Activated B cell treated with CpG ODN at 0.5 μM for 24 hours (primary cell): ENCODE data around the gene OSBPL10. TPM values are rescaled to one million over a fixed set of nuclear protein-coding genes. Genes with fewer than 3 reads are reported as not detected.

Source experiments
- ATAC-seq: fragments of 200-7000 bp; cut with Tn5 transposase; one replicate; pipeline ENCODE4 v1.10.0; 2021; ENCODE audit warnings: low read depth, mild to moderate bottlenecking, moderate library complexity
- CTCF ChIA-PET: fragments of 350-600 bp; sonication (Branson Sonifier 250); formaldehyde crosslinking; loops from one replicate; lab custom pipeline; 2021; ENCODE audit warnings: antibody characterized with exemption; lab: Charles Lee
- POLR2A ChIA-PET: fragments of 350-600 bp; sonication (Branson Sonifier 250); formaldehyde crosslinking; loops from one replicate; lab custom pipeline; 2021; ENCODE audit warnings: antibody characterized with exemption; lab: Charles Lee
- DNase-seq: peaks from one replicate; pipeline ENCODE4 v3.0.0; 2022
- H3K27ac Mint-ChIP-seq: one replicate; pipeline ENCODE4 v1.8.0; 2020; ENCODE audit warnings: mixed read lengths
- H3K27me3 Mint-ChIP-seq: one replicate; pipeline ENCODE4 v1.8.0; 2021; ENCODE audit warnings: mixed read lengths
- H3K36me3 Mint-ChIP-seq: one replicate; pipeline ENCODE4 v1.8.0; 2021; ENCODE audit warnings: low read depth, mixed read lengths
- H3K4me1 Mint-ChIP-seq: one replicate; pipeline ENCODE4 v1.8.0; 2021; ENCODE audit warnings: mixed read lengths
- H3K4me3 Mint-ChIP-seq: one replicate; pipeline ENCODE4 v1.8.0; 2020; ENCODE audit warnings: mild to moderate bottlenecking, mixed read lengths
- H3K9me3 Mint-ChIP-seq: one replicate; pipeline ENCODE4 v1.8.0; 2020; ENCODE audit warnings: mixed read lengths
- intact Hi-C: fragments of 100-400 bp; cut with micrococcal nuclease; formaldehyde crosslinking; loops from one replicate; pipeline ENCODE4 v1.15.1; 2024
- total RNA-seq: library from RNA; stranded (reverse); gene quantifications from 2 replicates; pipeline ENCODE4 v1.2.3, GENCODE V29; 2022
- TF ChIP-seq, protein P1 (sequence below): fragments of 200-600 bp; IDR thresholded peaks from one replicate; pipeline ENCODE4 v1.8.0; 2022; ENCODE audit warnings: antibody characterized with exemption, mild to moderate bottlenecking

Gene OSBPL10
- total RNA-seq, 1 donor from 2014 or later: 137 TPM

DNA sequence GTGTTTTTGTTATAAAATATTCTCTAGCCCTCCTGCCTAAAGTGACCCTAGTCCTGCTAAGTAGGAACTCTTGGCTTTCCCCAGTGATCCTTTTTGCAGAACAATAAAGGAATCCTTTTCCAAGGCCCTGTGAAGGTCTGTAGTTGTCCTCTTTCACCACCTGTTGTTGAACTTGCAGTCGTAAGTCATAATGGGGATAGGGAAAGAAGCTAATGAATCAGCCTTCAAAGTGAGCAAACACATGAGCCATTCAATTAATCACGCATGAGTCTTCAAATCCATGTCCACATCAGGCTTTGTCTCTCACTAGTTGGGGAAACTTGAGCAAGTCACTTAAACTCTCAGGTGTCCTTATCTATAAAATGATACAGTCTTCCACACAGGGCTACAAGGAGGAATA is 28.0 kb upstream of the OSBPL10 start:
- H3K36me3 Mint-ChIP-seq: peaks cover 2% of the 10 kb centered on the region
- TF ChIP-seq, protein P1, sequence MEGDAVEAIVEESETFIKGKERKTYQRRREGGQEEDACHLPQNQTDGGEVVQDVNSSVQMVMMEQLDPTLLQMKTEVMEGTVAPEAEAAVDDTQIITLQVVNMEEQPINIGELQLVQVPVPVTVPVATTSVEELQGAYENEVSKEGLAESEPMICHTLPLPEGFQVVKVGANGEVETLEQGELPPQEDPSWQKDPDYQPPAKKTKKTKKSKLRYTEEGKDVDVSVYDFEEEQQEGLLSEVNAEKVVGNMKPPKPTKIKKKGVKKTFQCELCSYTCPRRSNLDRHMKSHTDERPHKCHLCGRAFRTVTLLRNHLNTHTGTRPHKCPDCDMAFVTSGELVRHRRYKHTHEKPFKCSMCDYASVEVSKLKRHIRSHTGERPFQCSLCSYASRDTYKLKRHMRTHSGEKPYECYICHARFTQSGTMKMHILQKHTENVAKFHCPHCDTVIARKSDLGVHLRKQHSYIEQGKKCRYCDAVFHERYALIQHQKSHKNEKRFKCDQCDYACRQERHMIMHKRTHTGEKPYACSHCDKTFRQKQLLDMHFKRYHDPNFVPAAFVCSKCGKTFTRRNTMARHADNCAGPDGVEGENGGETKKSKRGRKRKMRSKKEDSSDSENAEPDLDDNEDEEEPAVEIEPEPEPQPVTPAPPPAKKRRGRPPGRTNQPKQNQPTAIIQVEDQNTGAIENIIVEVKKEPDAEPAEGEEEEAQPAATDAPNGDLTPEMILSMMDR: no peak
- H3K4me3 Mint-ChIP-seq: no peak overlapping the region
- no peaks in the 10 kb centered on the region for H3K9me3 Mint-ChIP-seq
- CTCF ChIA-PET: interaction anchor here (1.0 kb wide), 1 partner anchor 26 kb away, joined by 3 read pairs; no protein-coding TSS in a partner anchor
- DNase-seq (no peak), ATAC-seq (no peak)
- peaks cover 26% of the 10 kb centered on the region for H3K4me1 Mint-ChIP-seq
- intact Hi-C loops: no loop called here
- peak overlapping the region; percentile 63 for H3K27ac Mint-ChIP-seq
- H3K27me3 Mint-ChIP-seq: no peaks in the 10 kb centered on the region
- POLR2A ChIA-PET: interaction anchor here (1.5 to 1.8 kb wide), 2 partner anchors 9 to 27 kb away, joined by 3 to 11 read pairs; no protein-coding TSS in a partner anchor

DNA sequence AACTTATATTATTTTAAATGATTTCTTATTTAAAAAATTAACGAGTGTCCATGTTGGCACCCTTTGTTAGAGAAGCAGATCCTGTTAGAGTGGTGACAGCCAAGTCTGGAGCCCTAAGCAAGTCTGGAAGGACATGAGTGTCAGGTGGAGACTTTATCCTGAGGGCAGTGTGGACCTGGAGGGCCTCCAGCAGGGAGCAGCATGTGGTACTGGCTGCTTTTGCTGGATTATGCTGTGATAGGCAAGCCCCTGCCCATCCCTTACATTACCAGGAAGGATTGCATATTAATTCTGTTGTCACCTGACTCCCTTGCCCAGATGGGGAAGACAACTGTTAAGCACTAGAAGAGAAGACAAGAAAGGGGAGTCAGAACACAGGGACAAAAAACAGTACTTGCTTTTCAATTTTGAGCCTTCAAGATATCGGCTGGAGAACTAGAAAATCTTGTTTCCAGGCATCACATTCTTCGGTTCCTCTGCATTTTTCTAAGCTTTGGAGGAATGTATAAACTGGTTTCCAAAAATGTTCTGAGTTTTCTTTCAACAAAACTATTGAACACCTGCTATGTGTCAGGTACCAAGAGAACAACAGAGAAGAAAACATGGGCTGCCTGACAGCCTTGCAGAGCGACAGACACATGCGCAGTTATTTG is 23.2 kb upstream of the OSBPL10 start:
- CTCF ChIA-PET: no interaction called here
- Mint-ChIP-seq H3K4me1 (peaks cover 48% of the 10 kb centered on the region), H3K9me3 (no peaks in the 10 kb centered on the region), H3K27ac (peak overlapping the region; percentile 46), H3K27me3 (no peaks in the 10 kb centered on the region), H3K4me3 (no peak overlapping the region), H3K36me3 (peaks cover 4% of the 10 kb centered on the region)
- ATAC-seq (no peak), DNase-seq (no peak)
- intact Hi-C loops: no loop called here
- POLR2A ChIA-PET: interaction anchor here (0.5 kb wide), 1 partner anchor 18 kb away, joined by 6 read pairs; no protein-coding TSS in a partner anchor
- TF ChIP-seq, protein P1: no peak

DNA sequence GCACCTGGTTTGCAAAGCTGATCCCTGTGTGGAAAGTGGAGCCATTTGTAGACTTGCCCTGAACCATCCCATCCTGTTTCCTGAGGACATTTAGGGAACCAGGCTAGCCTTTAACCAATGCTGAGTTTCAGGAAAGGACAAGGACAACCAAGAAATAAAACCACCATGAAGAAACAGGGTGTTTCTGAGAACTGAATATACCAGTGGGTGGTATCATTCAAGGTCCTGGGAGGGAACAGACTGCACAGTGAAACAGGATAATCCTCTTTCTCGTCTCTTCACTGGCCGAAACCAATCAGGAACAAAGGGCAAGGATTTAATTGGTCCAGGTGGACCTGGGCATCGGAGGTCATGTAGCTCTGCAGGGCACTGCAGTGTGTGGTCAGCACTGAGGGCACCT is 22.3 kb upstream of the OSBPL10 start:
- H3K27me3 Mint-ChIP-seq: no peaks in the 10 kb centered on the region
- CTCF ChIA-PET: no interaction called here
- peaks cover 53% of the 10 kb centered on the region for H3K4me1 Mint-ChIP-seq

DNA sequence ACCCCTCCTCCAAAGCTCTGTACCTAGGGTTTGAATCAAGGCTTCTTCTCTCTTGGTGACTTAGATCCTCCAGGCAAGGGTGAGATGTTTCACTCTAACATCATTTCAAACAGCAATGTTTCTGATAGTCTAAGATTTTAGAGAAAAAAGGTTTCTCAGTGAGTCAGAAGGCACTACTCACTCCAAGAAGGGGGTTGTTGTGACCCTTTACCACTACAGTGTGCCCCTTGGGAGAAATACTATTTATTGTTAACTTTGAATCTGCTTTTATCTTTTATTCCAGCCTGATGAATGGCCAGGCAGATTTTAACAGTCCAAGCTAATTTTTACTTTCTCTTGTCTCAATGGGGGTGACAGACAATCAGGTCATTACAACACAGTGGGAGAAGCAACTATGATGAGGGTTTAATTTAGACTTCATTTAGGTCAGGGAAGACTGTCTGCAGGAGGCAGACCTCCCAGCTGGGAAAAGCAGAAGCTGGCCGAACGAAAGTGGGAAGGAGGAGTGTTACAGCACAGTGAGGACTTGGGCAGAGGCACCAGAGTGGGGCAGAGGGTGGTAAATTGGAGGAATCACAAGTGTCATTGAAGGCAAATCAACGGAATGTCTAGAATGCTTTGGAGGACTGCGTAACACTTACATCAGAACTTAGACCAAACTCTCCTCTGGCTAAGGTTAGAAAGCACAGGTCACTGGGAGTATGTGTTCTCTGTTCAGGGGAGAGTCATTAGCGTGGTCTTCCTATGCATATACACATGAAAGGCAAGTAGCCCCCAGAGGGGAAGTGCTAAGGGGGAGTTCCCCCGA is 21.7 kb upstream of the OSBPL10 start:
- intact Hi-C loops: no loop called here
- Mint-ChIP-seq H3K27me3 (no peaks in the 10 kb centered on the region), H3K4me3 (no peak overlapping the region), H3K36me3 (peaks cover 4% of the 10 kb centered on the region), H3K4me1 (peaks cover 59% of the 10 kb centered on the region), H3K9me3 (no peaks in the 10 kb centered on the region), H3K27ac (peak overlapping the region; percentile 57)
- ChIA-PET POLR2A (interaction anchor here (0.6 kb wide), 1 partner anchor 250 kb away, joined by 3 read pairs; no protein-coding TSS in a partner anchor), CTCF (no interaction called here)
- ATAC-seq (no peak), DNase-seq (no peak)
- TF ChIP-seq, protein P1: no peak

More for the DNA sequence above, 22.3 kb upstream of the OSBPL10 start:
- no peak for DNase-seq
- intact Hi-C loops: no loop called here
- no peak for ATAC-seq
- peak overlapping the region; percentile 30 for H3K27ac Mint-ChIP-seq
- peaks cover 4% of the 10 kb centered on the region for H3K36me3 Mint-ChIP-seq
- H3K4me3 Mint-ChIP-seq: no peak overlapping the region
- no peaks in the 10 kb centered on the region for H3K9me3 Mint-ChIP-seq
- TF ChIP-seq, protein P1: no peak
- POLR2A ChIA-PET: no interaction called here
